Measurements from ENCODE around the gene CAGE1.

CAGE1 gene

GRCh38 chr6:7389451-7390225 is at the start of gene CAGE1, which contains the start of gene RIOK1:
Gene CAGE1, minus strand, starts transcription at chr6:7389742. Its CDS starts 2,569 bp downstream, at chr6:7387173.
Gene RIOK1, plus strand, starts transcription at chr6:7389808. Its CDS starts 195 bp downstream, at chr6:7390003.
- H3K9ac ChIP-seq (ENCODE audit: low read length in 5 of 5), result peak within 1 kb of the TSS; percentile 68 to 97 (median 94)
- no peaks in the 10 kb centered on the region for H3K27me3 ChIP-seq (ENCODE audit: control insufficient read depth in 5 of 5, insufficient read depth in 4 of 5, low read length in 5 of 5)
- H3K4me1 ChIP-seq (ENCODE audit: control insufficient read depth in 5 of 5, insufficient read depth in 5 of 5, low read length in 5 of 5), result peaks cover 0 to 28% (median 24%) of the 10 kb centered on the region in 5 donors
- H3K27ac ChIP-seq (ENCODE audit: low read depth, low read length), result peak within 1 kb of the TSS; percentile 96
- H3K4me3 ChIP-seq (ENCODE audit: low read depth in 1 of 5, low read length in 5 of 5), result peak within 1 kb of the TSS; percentile 81 to 85 (median 82)
- peaks cover 3 to 14% (median 4%) of the 10 kb centered on the region in 5 donors for H3K36me3 ChIP-seq (ENCODE audit: control insufficient read depth in 5 of 5, insufficient read depth in 5 of 5, low read length in 5 of 5)
- H3K9me3 ChIP-seq (ENCODE audit: control insufficient read depth in 5 of 5, low read length in 5 of 5), result no peaks in the 10 kb centered on the region

- H3K4me3 ChIP-seq (ENCODE audit: low read depth in 1 of 5, low read length in 5 of 5), result no peak overlapping the region
- H3K27me3 ChIP-seq (ENCODE audit: control insufficient read depth in 5 of 5, insufficient read depth in 4 of 5, low read length in 5 of 5), result peaks cover 0 to 3% (median 0%) of the 10 kb centered on the region in 5 donors
- H3K36me3 ChIP-seq (ENCODE audit: control insufficient read depth in 5 of 5, insufficient read depth in 5 of 5, low read length in 5 of 5), result no peaks in the 10 kb centered on the region
- H3K9me3 ChIP-seq (ENCODE audit: control insufficient read depth in 5 of 5, low read length in 5 of 5), result peaks cover 0 to 3% (median 0%) of the 10 kb centered on the region in 5 donors
- H3K4me1 ChIP-seq (ENCODE audit: control insufficient read depth in 5 of 5, insufficient read depth in 5 of 5, low read length in 5 of 5), result no peaks in the 10 kb centered on the region
- H3K27ac ChIP-seq (ENCODE audit: low read depth, low read length), result no peak overlapping the region
- no peak overlapping the region for H3K9ac ChIP-seq (ENCODE audit: low read length in 5 of 5)
These were observed 49.7 kb upstream of the CAGE1 start for GRCh38 chr6:7439228-7439627.

GRCh38 chr6:7438011-7438410 is 48.5 kb upstream of the CAGE1 start:
- H3K4me1 ChIP-seq (ENCODE audit: control insufficient read depth in 5 of 5, insufficient read depth in 5 of 5, low read length in 5 of 5), result no peaks in the 10 kb centered on the region
- no peak overlapping the region for H3K9ac ChIP-seq (ENCODE audit: low read length in 5 of 5)
- peaks cover 0 to 3% (median 0%) of the 10 kb centered on the region in 5 donors for H3K27me3 ChIP-seq (ENCODE audit: control insufficient read depth in 5 of 5, insufficient read depth in 4 of 5, low read length in 5 of 5)
- H3K36me3 ChIP-seq (ENCODE audit: control insufficient read depth in 5 of 5, insufficient read depth in 5 of 5, low read length in 5 of 5), result no peaks in the 10 kb centered on the region
- H3K4me3 ChIP-seq (ENCODE audit: low read depth in 1 of 5, low read length in 5 of 5), result no peak overlapping the region
- H3K27ac ChIP-seq (ENCODE audit: low read depth, low read length), result no peak overlapping the region
- H3K9me3 ChIP-seq (ENCODE audit: control insufficient read depth in 5 of 5, low read length in 5 of 5), result peaks cover 0 to 3% (median 0%) of the 10 kb centered on the region in 5 donors

GRCh38 chr6:7434672-7435071 is 45.1 kb upstream of the CAGE1 start:
- Histone ChIP-seq H3K4me3 (ENCODE audit: low read depth in 1 of 5, low read length in 5 of 5) (no peak overlapping the region), H3K9ac (ENCODE audit: low read length in 5 of 5) (no peak overlapping the region), H3K27me3 (ENCODE audit: control insufficient read depth in 5 of 5, insufficient read depth in 4 of 5, low read length in 5 of 5) (peaks cover 0 to 7% (median 0%) of the 10 kb centered on the region in 5 donors), H3K4me1 (ENCODE audit: control insufficient read depth in 5 of 5, insufficient read depth in 5 of 5, low read length in 5 of 5) (peaks cover 0 to 6% (median 0%) of the 10 kb centered on the region in 5 donors), H3K9me3 (ENCODE audit: control insufficient read depth in 5 of 5, low read length in 5 of 5) (peaks cover 0 to 3% (median 0%) of the 10 kb centered on the region in 5 donors), H3K36me3 (ENCODE audit: control insufficient read depth in 5 of 5, insufficient read depth in 5 of 5, low read length in 5 of 5) (no peaks in the 10 kb centered on the region), H3K27ac (ENCODE audit: low read depth, low read length) (no peak overlapping the region)

GRCh38 chr6:7433121-7433617 is 43.6 kb upstream of the CAGE1 start:
- peaks cover 0 to 3% (median 0%) of the 10 kb centered on the region in 5 donors for H3K9me3 ChIP-seq (ENCODE audit: control insufficient read depth in 5 of 5, low read length in 5 of 5)
- H3K27ac ChIP-seq (ENCODE audit: low read depth, low read length), result no peak overlapping the region
- no peak overlapping the region for H3K9ac ChIP-seq (ENCODE audit: low read length in 5 of 5)
- no peak overlapping the region for H3K4me3 ChIP-seq (ENCODE audit: low read depth in 1 of 5, low read length in 5 of 5)
- peaks cover 0 to 7% (median 0%) of the 10 kb centered on the region in 5 donors for H3K27me3 ChIP-seq (ENCODE audit: control insufficient read depth in 5 of 5, insufficient read depth in 4 of 5, low read length in 5 of 5)
- peaks cover 0 to 6% (median 0%) of the 10 kb centered on the region in 5 donors for H3K4me1 ChIP-seq (ENCODE audit: control insufficient read depth in 5 of 5, insufficient read depth in 5 of 5, low read length in 5 of 5)
- no peaks in the 10 kb centered on the region for H3K36me3 ChIP-seq (ENCODE audit: control insufficient read depth in 5 of 5, insufficient read depth in 5 of 5, low read length in 5 of 5)

- no peak overlapping the region for H3K27ac ChIP-seq (ENCODE audit: low read depth, low read length)
- H3K9me3 ChIP-seq (ENCODE audit: control insufficient read depth in 5 of 5, low read length in 5 of 5), result peaks cover 0 to 3% (median 0%) of the 10 kb centered on the region in 5 donors
- H3K4me1 ChIP-seq (ENCODE audit: control insufficient read depth in 5 of 5, insufficient read depth in 5 of 5, low read length in 5 of 5), result peaks cover 0 to 6% (median 0%) of the 10 kb centered on the region in 5 donors
- peaks cover 0 to 7% (median 0%) of the 10 kb centered on the region in 5 donors for H3K27me3 ChIP-seq (ENCODE audit: control insufficient read depth in 5 of 5, insufficient read depth in 4 of 5, low read length in 5 of 5)
- no peak overlapping the region for H3K9ac ChIP-seq (ENCODE audit: low read length in 5 of 5)
- H3K4me3 ChIP-seq (ENCODE audit: low read depth in 1 of 5, low read length in 5 of 5), result no peak overlapping the region
- no peaks in the 10 kb centered on the region for H3K36me3 ChIP-seq (ENCODE audit: control insufficient read depth in 5 of 5, insufficient read depth in 5 of 5, low read length in 5 of 5)
These were observed 43.0 kb upstream of the CAGE1 start for GRCh38 chr6:7432391-7433120.

- Histone ChIP-seq H3K36me3 (ENCODE audit: control insufficient read depth in 5 of 5, insufficient read depth in 5 of 5, low read length in 5 of 5) (no peaks in the 10 kb centered on the region), H3K4me1 (ENCODE audit: control insufficient read depth in 5 of 5, insufficient read depth in 5 of 5, low read length in 5 of 5) (peaks cover 0 to 6% (median 0%) of the 10 kb centered on the region in 5 donors), H3K27ac (ENCODE audit: low read depth, low read length) (no peak overlapping the region), H3K9me3 (ENCODE audit: control insufficient read depth in 5 of 5, low read length in 5 of 5) (peaks cover 0 to 3% (median 0%) of the 10 kb centered on the region in 5 donors), H3K9ac (ENCODE audit: low read length in 5 of 5) (no peak overlapping the region), H3K27me3 (ENCODE audit: control insufficient read depth in 5 of 5, insufficient read depth in 4 of 5, low read length in 5 of 5) (peaks cover 0 to 7% (median 0%) of the 10 kb centered on the region in 5 donors), H3K4me3 (ENCODE audit: low read depth in 1 of 5, low read length in 5 of 5) (peak overlapping the region in 1 of 5 donors; percentile 17)
These were observed 42.3 kb upstream of the CAGE1 start for GRCh38 chr6:7431674-7432390.

GRCh38 chr6:7431313-7431673 is 41.8 kb upstream of the CAGE1 start:
- Histone ChIP-seq H3K9ac (ENCODE audit: low read length in 5 of 5) (no peak overlapping the region), H3K27ac (ENCODE audit: low read depth, low read length) (no peak overlapping the region), H3K4me1 (ENCODE audit: control insufficient read depth in 5 of 5, insufficient read depth in 5 of 5, low read length in 5 of 5) (peaks cover 0 to 6% (median 0%) of the 10 kb centered on the region in 5 donors), H3K27me3 (ENCODE audit: control insufficient read depth in 5 of 5, insufficient read depth in 4 of 5, low read length in 5 of 5) (peaks cover 0 to 7% (median 0%) of the 10 kb centered on the region in 5 donors), H3K36me3 (ENCODE audit: control insufficient read depth in 5 of 5, insufficient read depth in 5 of 5, low read length in 5 of 5) (no peaks in the 10 kb centered on the region), H3K4me3 (ENCODE audit: low read depth in 1 of 5, low read length in 5 of 5) (no peak overlapping the region), H3K9me3 (ENCODE audit: control insufficient read depth in 5 of 5, low read length in 5 of 5) (peaks cover 0 to 3% (median 0%) of the 10 kb centered on the region in 5 donors)

- peak overlapping the region in 2 of 5 donors; percentile 11 to 23 for H3K4me3 ChIP-seq (ENCODE audit: low read depth in 1 of 5, low read length in 5 of 5)
These were observed 37.1 kb upstream of the CAGE1 start for GRCh38 chr6:7426447-7427169.

More at GRCh38 chr6:7426447-7427169, 37.1 kb upstream of the CAGE1 start:
- Histone ChIP-seq H3K4me1 (ENCODE audit: control insufficient read depth in 5 of 5, insufficient read depth in 5 of 5, low read length in 5 of 5) (peaks cover 0 to 8% (median 3%) of the 10 kb centered on the region in 5 donors), H3K36me3 (ENCODE audit: control insufficient read depth in 5 of 5, insufficient read depth in 5 of 5, low read length in 5 of 5) (no peaks in the 10 kb centered on the region), H3K9me3 (ENCODE audit: control insufficient read depth in 5 of 5, low read length in 5 of 5) (peaks cover 0 to 2% (median 0%) of the 10 kb centered on the region in 5 donors), H3K27ac (ENCODE audit: low read depth, low read length) (no peak overlapping the region), H3K9ac (ENCODE audit: low read length in 5 of 5) (no peak overlapping the region), H3K27me3 (ENCODE audit: control insufficient read depth in 5 of 5, insufficient read depth in 4 of 5, low read length in 5 of 5) (peaks cover 0 to 3% (median 0%) of the 10 kb centered on the region in 5 donors)

Measured in subcutaneous abdominal adipose tissue (tissue), 5 donors.